Ishikawa (cell line): ENCODE results near the gene PDE4B.

Source experiments
- CEBPB ChIP-seq: IDR thresholded peaks from 2 replicates; pipeline ENCODE4 v1.6.1; 2012
- EGR1 ChIP-seq: IDR thresholded peaks from 2 replicates; pipeline ENCODE4 v1.6.1; 2012
- EP300 ChIP-seq: IDR thresholded peaks from 2 replicates; pipeline ENCODE4 v1.6.1; 2012; ENCODE audit warnings: borderline replicate concordance
- FOXM1 ChIP-seq: IDR thresholded peaks from 2 replicates; pipeline ENCODE4 v1.6.1; 2012; ENCODE audit warnings: low read depth, borderline replicate concordance
- MAX ChIP-seq: IDR thresholded peaks from 2 replicates; pipeline ENCODE4 v1.6.1; 2012
- NFIC ChIP-seq: IDR thresholded peaks from 2 replicates; pipeline ENCODE4 v1.6.1; 2012
- RAD21 ChIP-seq: IDR thresholded peaks from 2 replicates; pipeline ENCODE4 v1.6.1; 2012; ENCODE audit warnings: low read depth
- REST ChIP-seq: IDR thresholded peaks from 2 replicates; pipeline ENCODE4 v1.6.1; 2012; ENCODE audit warnings: low read depth, mild to moderate bottlenecking
- TAF1 ChIP-seq: IDR thresholded peaks from 2 replicates; pipeline ENCODE4 v1.6.1; 2012; ENCODE audit warnings: low read depth, mild to moderate bottlenecking
- TCF12 ChIP-seq: IDR thresholded peaks from 2 replicates; pipeline ENCODE4 v1.6.1; 2012; ENCODE audit warnings: low read depth
- TEAD4 ChIP-seq: IDR thresholded peaks from 2 replicates; pipeline ENCODE4 v1.6.1; 2012
- USF1 ChIP-seq: IDR thresholded peaks from 2 replicates; pipeline ENCODE4 v1.6.1; 2012
- YY1 ChIP-seq: IDR thresholded peaks from 2 replicates; pipeline ENCODE4 v1.6.1; 2012; ENCODE audit warnings: low read depth
- ZBTB7A ChIP-seq: IDR thresholded peaks from 2 replicates; pipeline ENCODE4 v1.6.1; 2012; ENCODE audit warnings: low read depth

GRCh38 chr1:66349242-66349641 is 556.5 kb downstream of the PDE4B start:
- TF ChIP-seq RAD21 (no peak), ZBTB7A (no peak), TAF1 (no peak), NFIC (no peak), CEBPB (no peak), MAX (no peak), USF1 (no peak), EGR1 (no peak), FOXM1 (no peak), YY1 (no peak), EP300 (no peak), REST (no peak), TEAD4 (no peak), TCF12 (no peak)
